ENCODE measurements around the gene RB1.

RB1 gene

GRCh38 chr13:48457578-48458242 is 154.2 kb downstream of the RB1 start:
- H3K27me3 ChIP-seq (ENCODE audit: control insufficient read depth, insufficient read depth, low read length, poor library complexity, severe bottlenecking): no peaks in the 10 kb centered on the region
- no peak overlapping the region for H3K4me3 ChIP-seq (ENCODE audit: insufficient read depth, low read depth, low read length)
- H3K4me1 ChIP-seq (ENCODE audit: control insufficient read depth, insufficient read depth, low read length): no peaks in the 10 kb centered on the region
- H3K36me3 ChIP-seq (ENCODE audit: control insufficient read depth, insufficient read depth, low read length): peaks cover 6% of the 10 kb centered on the region
- 95 to 97% methylated on average over 28 of the region's 28 CpGs for WGBS, 2 experiments
- H3K27ac ChIP-seq (ENCODE audit: insufficient read depth, low read depth, low read length, poor library complexity, severe bottlenecking): no peak overlapping the region
- H3K9me3 ChIP-seq (ENCODE audit: control insufficient read depth, low read length): no peaks in the 10 kb centered on the region

DNA sequence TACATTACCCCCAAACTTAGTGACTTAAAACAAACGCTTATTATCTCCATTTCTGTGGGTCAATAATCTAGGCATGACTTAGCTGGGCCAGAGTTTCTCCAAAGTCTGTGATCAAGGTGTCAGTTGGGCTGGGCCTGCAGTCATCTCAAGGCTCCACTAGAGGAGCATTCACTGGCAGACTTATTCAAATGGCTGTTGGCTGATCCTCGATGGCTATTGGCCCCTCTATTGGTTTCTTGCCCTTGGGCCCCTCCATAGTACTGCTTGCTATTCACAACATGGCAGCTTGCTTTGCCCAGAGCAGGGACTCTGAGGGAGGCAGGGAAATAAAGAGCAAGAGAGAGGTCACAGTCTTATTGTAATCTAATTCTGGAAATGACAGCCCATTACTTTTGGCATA is 171.7 kb downstream of the RB1 start:
- Histone ChIP-seq H3K4me1 (ENCODE audit: control insufficient read depth, insufficient read depth, low read length) (no peaks in the 10 kb centered on the region), H3K9me3 (ENCODE audit: control insufficient read depth, low read length) (no peaks in the 10 kb centered on the region), H3K4me3 (ENCODE audit: insufficient read depth, low read depth, low read length) (no peak overlapping the region), H3K36me3 (ENCODE audit: control insufficient read depth, insufficient read depth, low read length) (peaks cover 4% of the 10 kb centered on the region), H3K27ac (ENCODE audit: insufficient read depth, low read depth, low read length, poor library complexity, severe bottlenecking) (no peak overlapping the region), H3K27me3 (ENCODE audit: control insufficient read depth, insufficient read depth, low read length, poor library complexity, severe bottlenecking) (no peaks in the 10 kb centered on the region)
- 89 to 93% methylated on average over 2 of the region's 2 CpGs for WGBS, 2 experiments

- Histone ChIP-seq H3K4me3 (ENCODE audit: insufficient read depth, low read depth, low read length) (no peak overlapping the region), H3K27me3 (ENCODE audit: control insufficient read depth, insufficient read depth, low read length, poor library complexity, severe bottlenecking) (no peaks in the 10 kb centered on the region), H3K36me3 (ENCODE audit: control insufficient read depth, insufficient read depth, low read length) (peaks cover 4% of the 10 kb centered on the region), H3K9me3 (ENCODE audit: control insufficient read depth, low read length) (no peaks in the 10 kb centered on the region), H3K4me1 (ENCODE audit: control insufficient read depth, insufficient read depth, low read length) (no peaks in the 10 kb centered on the region), H3K27ac (ENCODE audit: insufficient read depth, low read depth, low read length, poor library complexity, severe bottlenecking) (no peak overlapping the region)
These were observed 172.7 kb downstream of the RB1 start for GRCh38 chr13:48476215-48476614.

GRCh38 chr13:48476686-48477085 is 173.1 kb downstream of the RB1 start:
- peaks cover 4% of the 10 kb centered on the region for H3K36me3 ChIP-seq (ENCODE audit: control insufficient read depth, insufficient read depth, low read length)
- no peaks in the 10 kb centered on the region for H3K27me3 ChIP-seq (ENCODE audit: control insufficient read depth, insufficient read depth, low read length, poor library complexity, severe bottlenecking)
- H3K9me3 ChIP-seq (ENCODE audit: control insufficient read depth, low read length): no peaks in the 10 kb centered on the region
- H3K4me1 ChIP-seq (ENCODE audit: control insufficient read depth, insufficient read depth, low read length): no peaks in the 10 kb centered on the region
- no peak overlapping the region for H3K27ac ChIP-seq (ENCODE audit: insufficient read depth, low read depth, low read length, poor library complexity, severe bottlenecking)
- WGBS, 2 experiments: 70 to 72% methylated on average over 4 of the region's 4 CpGs
- no peak overlapping the region for H3K4me3 ChIP-seq (ENCODE audit: insufficient read depth, low read depth, low read length)

GRCh38 chr13:48477191-48477855 is 173.8 kb downstream of the RB1 start:
- no peak overlapping the region for H3K4me3 ChIP-seq (ENCODE audit: insufficient read depth, low read depth, low read length)
- 80 to 100% methylated on average over 1 of the region's 2 CpGs for WGBS, 2 experiments
- peaks cover 4% of the 10 kb centered on the region for H3K36me3 ChIP-seq (ENCODE audit: control insufficient read depth, insufficient read depth, low read length)
- H3K4me1 ChIP-seq (ENCODE audit: control insufficient read depth, insufficient read depth, low read length): no peaks in the 10 kb centered on the region
- no peaks in the 10 kb centered on the region for H3K9me3 ChIP-seq (ENCODE audit: control insufficient read depth, low read length)
- no peak overlapping the region for H3K27ac ChIP-seq (ENCODE audit: insufficient read depth, low read depth, low read length, poor library complexity, severe bottlenecking)
- no peaks in the 10 kb centered on the region for H3K27me3 ChIP-seq (ENCODE audit: control insufficient read depth, insufficient read depth, low read length, poor library complexity, severe bottlenecking)

GRCh38 chr13:48478391-48478790 is 174.8 kb downstream of the RB1 start:
- H3K36me3 ChIP-seq (ENCODE audit: control insufficient read depth, insufficient read depth, low read length): peaks cover 4% of the 10 kb centered on the region
- no peak overlapping the region for H3K27ac ChIP-seq (ENCODE audit: insufficient read depth, low read depth, low read length, poor library complexity, severe bottlenecking)
- no peak overlapping the region for H3K4me3 ChIP-seq (ENCODE audit: insufficient read depth, low read depth, low read length)
- no peaks in the 10 kb centered on the region for H3K4me1 ChIP-seq (ENCODE audit: control insufficient read depth, insufficient read depth, low read length)
- WGBS, 2 experiments: 82 to 100% methylated on average over 1 of the region's 1 CpG
- no peaks in the 10 kb centered on the region for H3K9me3 ChIP-seq (ENCODE audit: control insufficient read depth, low read length)
- no peaks in the 10 kb centered on the region for H3K27me3 ChIP-seq (ENCODE audit: control insufficient read depth, insufficient read depth, low read length, poor library complexity, severe bottlenecking)

GRCh38 chr13:48483575-48483974 is 180.0 kb downstream of the RB1 start:
- Histone ChIP-seq H3K27ac (ENCODE audit: insufficient read depth, low read depth, low read length, poor library complexity, severe bottlenecking) (no peak overlapping the region), H3K4me1 (ENCODE audit: control insufficient read depth, insufficient read depth, low read length) (no peaks in the 10 kb centered on the region), H3K36me3 (ENCODE audit: control insufficient read depth, insufficient read depth, low read length) (peaks cover 11% of the 10 kb centered on the region), H3K4me3 (ENCODE audit: insufficient read depth, low read depth, low read length) (no peak overlapping the region), H3K27me3 (ENCODE audit: control insufficient read depth, insufficient read depth, low read length, poor library complexity, severe bottlenecking) (no peaks in the 10 kb centered on the region), H3K9me3 (ENCODE audit: control insufficient read depth, low read length) (no peaks in the 10 kb centered on the region)
- WGBS, 2 experiments: 97 to 98% methylated on average over 3 of the region's 3 CpGs

GRCh38 chr13:48485432-48485831 is 181.9 kb downstream of the RB1 start:
- peaks cover 15% of the 10 kb centered on the region for H3K36me3 ChIP-seq (ENCODE audit: control insufficient read depth, insufficient read depth, low read length)
- no peak overlapping the region for H3K4me3 ChIP-seq (ENCODE audit: insufficient read depth, low read depth, low read length)
- no peak overlapping the region for H3K27ac ChIP-seq (ENCODE audit: insufficient read depth, low read depth, low read length, poor library complexity, severe bottlenecking)
- 91 to 94% methylated on average over 3 of the region's 3 CpGs for WGBS, 2 experiments
- no peaks in the 10 kb centered on the region for H3K4me1 ChIP-seq (ENCODE audit: control insufficient read depth, insufficient read depth, low read length)
- H3K27me3 ChIP-seq (ENCODE audit: control insufficient read depth, insufficient read depth, low read length, poor library complexity, severe bottlenecking): no peaks in the 10 kb centered on the region
- H3K9me3 ChIP-seq (ENCODE audit: control insufficient read depth, low read length): no peaks in the 10 kb centered on the region

GRCh38 chr13:48486362-48486761 is 182.8 kb downstream of the RB1 start:
- no peaks in the 10 kb centered on the region for H3K27me3 ChIP-seq (ENCODE audit: control insufficient read depth, insufficient read depth, low read length, poor library complexity, severe bottlenecking)
- no peaks in the 10 kb centered on the region for H3K4me1 ChIP-seq (ENCODE audit: control insufficient read depth, insufficient read depth, low read length)
- no peaks in the 10 kb centered on the region for H3K9me3 ChIP-seq (ENCODE audit: control insufficient read depth, low read length)

GRCh38 chr13:48486836-48487235 is 183.3 kb downstream of the RB1 start:
- Histone ChIP-seq H3K27me3 (ENCODE audit: control insufficient read depth, insufficient read depth, low read length, poor library complexity, severe bottlenecking) (no peaks in the 10 kb centered on the region), H3K4me3 (ENCODE audit: insufficient read depth, low read depth, low read length) (no peak overlapping the region), H3K9me3 (ENCODE audit: control insufficient read depth, low read length) (no peaks in the 10 kb centered on the region), H3K4me1 (ENCODE audit: control insufficient read depth, insufficient read depth, low read length) (no peaks in the 10 kb centered on the region), H3K36me3 (ENCODE audit: control insufficient read depth, insufficient read depth, low read length) (peaks cover 15% of the 10 kb centered on the region), H3K27ac (ENCODE audit: insufficient read depth, low read depth, low read length, poor library complexity, severe bottlenecking) (no peak overlapping the region)
- WGBS, 2 experiments: 90% methylated on average over 5 of the region's 5 CpGs

More at GRCh38 chr13:48486362-48486761, 182.8 kb downstream of the RB1 start:
- Histone ChIP-seq H3K36me3 (ENCODE audit: control insufficient read depth, insufficient read depth, low read length) (peaks cover 15% of the 10 kb centered on the region), H3K4me3 (ENCODE audit: insufficient read depth, low read depth, low read length) (no peak overlapping the region), H3K27ac (ENCODE audit: insufficient read depth, low read depth, low read length, poor library complexity, severe bottlenecking) (no peak overlapping the region)
